ENCODE measurements around the gene OGFR. TPM values are rescaled to one million over a fixed set of nuclear protein-coding genes. Genes with fewer than 3 reads are reported as not detected.

OGFR gene
- total RNA-seq, 1 donor from 2014 or later, result 96.5 TPM

- H2AFZ ChIP-seq (ENCODE audit: low read depth, low read length), result peak overlapping the region; percentile 52
- H3K27me3 Mint-ChIP-seq (ENCODE audit: low read depth, unreplicated experiment), result peaks cover 2% of the 10 kb centered on the region
- H3K27me3 ChIP-seq (ENCODE audit: insufficient read depth, low read length), result no peaks in the 10 kb centered on the region
- FAIRE-seq, result no peak
- no peaks in the 10 kb centered on the region for H4K20me1 ChIP-seq (ENCODE audit: insufficient read depth, low read length)
- H3K36me3 ChIP-seq (ENCODE audit: insufficient read depth, low read length), result no peaks in the 10 kb centered on the region
- H3K4me1 Mint-ChIP-seq (ENCODE audit: low read depth, unreplicated experiment), result peaks cover 7% of the 10 kb centered on the region
- no peaks in the 10 kb centered on the region for H3K9me3 Mint-ChIP-seq (ENCODE audit: unreplicated experiment)
- no peak for DNase-seq (ENCODE audit: low read depth)
- TF ChIP-seq EZH2 (IDR thresholded peaks at IDR 0.05; ENCODE audit: insufficient read depth, low read length) (no peak), CTCF (IDR thresholded peaks at IDR 0.05; ENCODE audit: insufficient read depth, low read depth, low read length) (no peak)
- peak overlapping the region; percentile 10 for H3K9ac ChIP-seq (ENCODE audit: low read length)
- no peak overlapping the region for H3K27ac ChIP-seq (ENCODE audit: low read depth, low read length)
- peak overlapping the region; percentile 83 for H3K4me2 ChIP-seq (ENCODE audit: low read length)
- H3K79me2 ChIP-seq (ENCODE audit: insufficient read depth, low read length), result no peaks in the 10 kb centered on the region
- H3K9me3 ChIP-seq (ENCODE audit: insufficient read depth, low read depth, low read length), result no peaks in the 10 kb centered on the region
- peaks cover 10% of the 10 kb centered on the region for H3K4me1 ChIP-seq (ENCODE audit: insufficient read depth, low read length)
- H3K36me3 Mint-ChIP-seq (ENCODE audit: low read depth, unreplicated experiment), result no peaks in the 10 kb centered on the region
- H3K4me3 ChIP-seq (ENCODE audit: insufficient read depth, low read depth, low read length), result no peak overlapping the region
- H3K4me3 Mint-ChIP-seq (ENCODE audit: unreplicated experiment), result no peak overlapping the region
- no peak overlapping the region for H3K27ac Mint-ChIP-seq (ENCODE audit: unreplicated experiment)
Observed at GRCh38 chr20:62824476-62825332, 20.1 kb downstream of the OGFR start.

- Mint-ChIP-seq H3K27me3 (ENCODE audit: low read depth, unreplicated experiment) (no peaks in the 10 kb centered on the region), H3K27ac (ENCODE audit: unreplicated experiment) (no peak overlapping the region), H3K36me3 (ENCODE audit: low read depth, unreplicated experiment) (no peaks in the 10 kb centered on the region), H3K4me3 (ENCODE audit: unreplicated experiment) (no peak overlapping the region), H3K9me3 (ENCODE audit: unreplicated experiment) (no peaks in the 10 kb centered on the region), H3K4me1 (ENCODE audit: low read depth, unreplicated experiment) (peaks cover 7% of the 10 kb centered on the region)
- DNase-seq (ENCODE audit: low read depth) (no peak), FAIRE-seq (no peak)
- H4K20me1 ChIP-seq (ENCODE audit: insufficient read depth, low read length), result no peaks in the 10 kb centered on the region
- H3K4me2 ChIP-seq (ENCODE audit: low read length), result no peak overlapping the region
- H3K79me2 ChIP-seq (ENCODE audit: insufficient read depth, low read length), result no peaks in the 10 kb centered on the region
- TF ChIP-seq EZH2 (IDR thresholded peaks at IDR 0.05; ENCODE audit: insufficient read depth, low read length) (no peak), CTCF (IDR thresholded peaks at IDR 0.05; ENCODE audit: insufficient read depth, low read depth, low read length) (no peak)
- H3K27me3 ChIP-seq (ENCODE audit: insufficient read depth, low read length), result no peaks in the 10 kb centered on the region
- no peak overlapping the region for H3K4me3 ChIP-seq (ENCODE audit: insufficient read depth, low read depth, low read length)
- H3K27ac ChIP-seq (ENCODE audit: low read depth, low read length), result no peak overlapping the region
- no peaks in the 10 kb centered on the region for H3K36me3 ChIP-seq (ENCODE audit: insufficient read depth, low read length)
- H2AFZ ChIP-seq (ENCODE audit: low read depth, low read length), result no peak overlapping the region
- H3K9ac ChIP-seq (ENCODE audit: low read length), result no peak overlapping the region
- no peaks in the 10 kb centered on the region for H3K9me3 ChIP-seq (ENCODE audit: insufficient read depth, low read depth, low read length)
- peaks cover 9% of the 10 kb centered on the region for H3K4me1 ChIP-seq (ENCODE audit: insufficient read depth, low read length)
Observed at GRCh38 chr20:62825333-62825985, 20.8 kb downstream of the OGFR start.

Measured in astrocyte (in vitro differentiated cells and primary cell).